Motor neuron (in vitro differentiated cells): ENCODE data around the gene ZNF234. TPM values are rescaled to one million over a fixed set of nuclear protein-coding genes. Genes with fewer than 3 reads are reported as not detected.
"Not testable (repeated sequence)": the region's sequence is repeated elsewhere in the genome, so short reads cannot be mapped to it uniquely, and the experiment has no call there.

Experiments used
- ATAC-seq, 8 experiments: fragments of 200-7000 bp; cut with Tn5 transposase; replicated peaks in 6 of 8; 2 replicates each; pipeline ENCODE4 v1.8.0; 2021; ENCODE audit warnings: mild to moderate bottlenecking in 8 of 8, moderate library complexity in 8 of 8
- H3K27ac ChIP-seq, 2 donors: fragments of 250-450 bp; sonication (Bioruptor Pico); 2 replicates each; pipeline ENCODE4 v1.9.0; 2021; ENCODE audit warnings: antibody characterized with exemption in 2 of 2, mild to moderate bottlenecking in 2 of 2, moderate library complexity in 1 of 2
- H3K4me1 ChIP-seq, 2 donors: fragments of 250-450 bp; sonication (Bioruptor Pico); replicated peaks in 1 of 2; 2 replicates each; pipeline ENCODE4 v1.6.1; 2021; ENCODE audit warnings: antibody characterized with exemption in 2 of 2, mild to moderate bottlenecking in 2 of 2, moderate library complexity in 1 of 2
- H3K4me3 ChIP-seq, 5 donors: fragments of 250-450 bp; sonication (Bioruptor Pico); 2 replicates each; pipeline ENCODE4 v1.9.0; 2021; ENCODE audit warnings: antibody characterized with exemption in 5 of 5, mild to moderate bottlenecking in 5 of 5, moderate library complexity in 4 of 5
- WGBS, 10 experiments: fragments of 450-650 bp; shearing (Covaris generic); methylation state at CpG; one replicate each; pipeline ENCODE4 v1.0.0; 2022; 5-methylcytosine and 5-hydroxymethylcytosine counted together
- in situ Hi-C, 9 experiments: fragments of 400-800 bp; cut with MboI; loops; one replicate each; pipeline ENCODE4 v1.15.0; 2021; ENCODE audit warnings: low sequenced_read_pairs in 9 of 9, low pct_unique_long_range_greater_than_20kb in 2 of 9; ENCODE audit not compliant: unreplicated experiment in 9 of 9
- total RNA-seq, 8 experiments: library from RNA; unstranded; fragments of 300-600 nt; gene quantifications; 2 replicates each; pipeline versions ENCODE4 v1.2.3 to v1.2.4, GENCODE V29; 2022

ZNF234 gene
- total RNA-seq, 8 experiments from 2014 or later, result 9.4 to 15.1 (median 11.2) TPM

DNA sequence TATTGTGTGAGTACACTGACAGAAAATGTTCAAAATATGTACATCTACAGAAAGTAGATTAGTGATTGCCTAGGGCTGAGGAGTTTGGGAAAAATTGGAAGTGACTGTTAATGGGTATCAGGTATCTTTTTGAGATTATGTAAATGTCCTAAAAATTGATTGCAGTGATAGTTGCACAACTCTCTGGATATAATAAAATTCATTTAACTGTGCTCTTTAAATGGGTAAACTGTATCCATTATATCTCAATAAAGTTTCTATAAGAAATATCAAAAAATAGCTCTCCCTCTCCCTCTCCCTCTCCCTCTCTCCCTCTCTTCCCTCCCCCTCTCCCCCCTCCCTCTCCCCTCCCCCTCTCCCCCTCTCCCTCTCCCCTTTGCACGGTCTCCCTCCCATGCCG, 61.6 kb downstream of the ZNF234 start:
- no CpG with 5 or more reads among the region's 2 CpGs for WGBS, 10 experiments
- in situ Hi-C loops, result no loop called here
- ATAC-seq, result no peak
- no peak overlapping the region for H3K27ac ChIP-seq
- no peak overlapping the region for H3K4me3 ChIP-seq
- H3K4me1 ChIP-seq, result peaks cover 0 to under 1% of the 10 kb centered on the region in 2 donors

- ATAC-seq, H3K4me3 ChIP-seq, in situ Hi-C loops, H3K4me1 ChIP-seq, H3K27ac ChIP-seq: not testable (repeated sequence)
- no CpG with 5 or more reads among the region's 31 CpGs for WGBS, 10 experiments
Measured at GRCh38 chr19:44203877-44204276, 62.5 kb downstream of the ZNF234 start.

DNA sequence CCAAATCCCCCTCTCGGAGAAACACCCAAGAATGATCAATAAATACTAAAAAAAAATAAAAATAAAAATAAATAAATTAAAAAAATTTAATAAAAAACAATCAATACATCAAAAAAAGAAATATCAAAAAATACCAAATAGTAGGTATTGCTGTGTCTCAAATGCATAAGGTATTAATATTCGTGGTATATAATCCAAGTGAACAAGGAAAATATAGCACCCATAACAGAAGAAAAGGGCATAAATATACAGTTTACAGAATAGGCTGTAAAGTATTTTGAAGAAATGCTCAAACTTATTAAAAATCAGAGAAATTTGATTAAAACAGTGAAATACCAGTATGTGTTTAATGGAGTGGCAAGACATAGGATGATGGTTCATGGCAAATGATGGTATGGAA, 63.4 kb downstream of the ZNF234 start:
- H3K27ac ChIP-seq, result no peak overlapping the region
- in situ Hi-C loops, result no loop called here
- 25 to 80% (median 56%) methylated on average over 1 to 2 of the region's 2 CpGs; no CpG with 5 or more reads in 1 of the 10 experiments for WGBS, 10 experiments
- H3K4me1 ChIP-seq, result peaks cover 0 to 4% of the 10 kb centered on the region in 2 donors
- H3K4me3 ChIP-seq, result no peak overlapping the region
- ATAC-seq, result no peak

- peaks cover 0 to 4% of the 10 kb centered on the region in 2 donors for H3K4me1 ChIP-seq
- in situ Hi-C loops, result no loop called here
- peak overlapping the region; percentile 21 to 84 for H3K27ac ChIP-seq
- ATAC-seq, result peak; percentile 83 to 94 (median 90)
- 5 to 67% (median 11%) methylated on average over 1 to 25 of the region's 26 CpGs for WGBS, 10 experiments
- peak overlapping the region; percentile 53 to 82 (median 61) for H3K4me3 ChIP-seq
Measured at GRCh38 chr19:44207126-44207803, 65.9 kb downstream of the ZNF234 start.

Other genes with a start within 250 kb of the ZNF234 start
- gene ZNF45, start 206.3 kb upstream of the ZNF234 start, total RNA-seq, result 10 to 100 TPM in 6 of 8 experiments, 1 to 10 TPM in 2; 7.7 to 24.6 (median 13.1) TPM
- 10 to 100 TPM in 4 of 8 experiments, 1 to 10 TPM in 4; 3.9 to 12.1 (median 10.0) TPM for gene ZNF221, start 190.3 kb upstream of the ZNF234 start, total RNA-seq
- gene ZNF155, start 157.4 kb upstream of the ZNF234 start, total RNA-seq, result 10 to 100 TPM in 3 of 8 experiments, 1 to 10 TPM in 5; 5.1 to 12.2 (median 7.7) TPM
- 1 to 10 TPM; 2.8 to 5.0 (median 3.7) TPM for gene ZNF230, start 138.6 kb upstream of the ZNF234 start, total RNA-seq
- gene ZNF222, start 116.2 kb upstream of the ZNF234 start, total RNA-seq, result 10 to 100 TPM in 5 of 8 experiments, 1 to 10 TPM in 3; 4.0 to 19.1 (median 13.0) TPM
- gene ZNF223, start 89.5 kb upstream of the ZNF234 start, total RNA-seq, result 10 to 100 TPM in 1 of 8 experiments, 1 to 10 TPM in 7; 3.9 to 11.4 (median 7.2) TPM
- 1 to 10 TPM; 2.5 to 6.3 (median 3.5) TPM for gene ZNF284, start 69.4 kb upstream of the ZNF234 start, total RNA-seq
- gene ZNF224, start 47.2 kb upstream of the ZNF234 start, total RNA-seq, result 10 to 100 TPM; 14.8 to 40.0 (median 20.3) TPM
- gene ZNF225, start 28.2 kb upstream of the ZNF234 start, total RNA-seq, result 10 to 100 TPM in 1 of 8 experiments, 1 to 10 TPM in 7; 3.7 to 10.4 (median 6.2) TPM
- gene ZNF226, start 23.5 kb downstream of the ZNF234 start, total RNA-seq, result 10 to 100 TPM; 19.6 to 56.9 (median 41.6) TPM
- 10 to 100 TPM; 17.3 to 35.7 (median 28.7) TPM for gene ZNF227, start 71.0 kb downstream of the ZNF234 start, total RNA-seq
- 1 to 10 TPM in 7 of 8 experiments, under 1 TPM in 1; 0.75 to 8.4 (median 1.9) TPM for gene ZNF233, start 118.3 kb downstream of the ZNF234 start, total RNA-seq
- 10 to 100 TPM in 2 of 8 experiments, 1 to 10 TPM in 6; 5.4 to 12.3 (median 8.1) TPM for gene ZNF235, start 163.5 kb downstream of the ZNF234 start, total RNA-seq
- 10 to 100 TPM in 5 of 8 experiments, 1 to 10 TPM in 3; 5.2 to 11.3 (median 10.6) TPM for gene ZNF112, start 215.1 kb downstream of the ZNF234 start, total RNA-seq